Activated T-cell treated with anti-CD3 and anti-CD28 coated beads, Interleukin-2, amount 50 U/mL, for 4 hours (primary cell): ENCODE measurements around the gene DENND1A. TPM values are rescaled to one million over a fixed set of nuclear protein-coding genes. Genes with fewer than 3 reads are reported as not detected.

ENCODE experiments used
- ATAC-seq, 2 donors: fragments of 200-7000 bp; cut with Tn5 transposase; one replicate each; pipeline ENCODE4 v1.10.0; 2021
- DNase-seq: peaks from one replicate; pipeline ENCODE4 v3.0.0-alpha.2; 2020
- H3K27me3 Mint-ChIP-seq: one replicate; pipeline ENCODE4 v1.8.0; 2021; ENCODE audit warnings: low read depth, mixed read lengths
- H3K36me3 Mint-ChIP-seq: one replicate; pipeline ENCODE4 v1.8.0; 2022; ENCODE audit warnings: mixed read lengths; ENCODE audit not compliant: insufficient read depth
- H3K4me1 Mint-ChIP-seq: one replicate; pipeline ENCODE4 v1.8.0; 2021; ENCODE audit warnings: low read depth, mixed read lengths
- H3K4me3 Mint-ChIP-seq: one replicate; pipeline ENCODE4 v1.8.0; 2021; ENCODE audit warnings: mild to moderate bottlenecking, moderate library complexity, mixed read lengths
- H3K9me3 Mint-ChIP-seq: one replicate; pipeline ENCODE4 v1.8.0; 2021; ENCODE audit warnings: mixed read lengths
- total RNA-seq, 3 donors: library from RNA; stranded (reverse); gene quantifications; one replicate each; pipeline ENCODE4 v1.2.1, GENCODE V29; 2021

Gene DENND1A
- total RNA-seq, 3 donors from 2014 or later: 15.5 to 21.7 (median 16.9) TPM

DNA sequence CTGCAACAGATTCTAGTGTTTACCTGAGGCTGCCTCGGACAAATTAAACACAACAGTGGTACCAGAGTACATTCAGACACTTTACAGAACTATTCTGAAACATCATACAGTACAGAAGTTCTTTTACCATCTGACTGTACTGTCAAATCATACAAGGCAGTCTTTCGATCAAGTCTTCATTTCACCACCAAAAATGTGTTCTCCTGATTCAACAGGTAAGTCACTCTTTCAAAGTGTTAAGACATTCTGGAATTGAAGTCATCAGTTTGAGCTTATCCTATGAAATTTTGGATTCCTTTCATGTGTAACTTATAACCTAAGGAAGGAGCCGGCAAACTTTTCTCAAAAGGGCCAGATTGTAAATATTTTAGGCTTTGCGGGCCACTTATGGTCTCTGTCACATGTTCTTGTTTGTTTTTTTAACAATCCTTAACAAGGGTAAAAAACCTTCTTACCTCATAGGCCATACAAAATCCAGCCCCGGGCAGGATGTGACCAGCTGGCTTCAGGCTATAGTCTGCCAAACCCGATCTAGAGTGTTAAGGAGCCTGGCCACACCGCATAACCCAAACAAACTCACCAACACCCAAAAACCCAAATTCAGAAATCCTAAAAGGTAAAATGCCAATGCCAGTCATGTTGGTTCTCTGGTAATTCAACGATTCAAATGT lies 151.6 kb downstream of the DENND1A start:
- peaks cover 5% of the 10 kb centered on the region for H3K36me3 Mint-ChIP-seq
- DNase-seq (no peak), ATAC-seq (no peak)
- no peaks in the 10 kb centered on the region for H3K27me3 Mint-ChIP-seq
- no peak overlapping the region for H3K4me3 Mint-ChIP-seq
- peaks cover 11% of the 10 kb centered on the region for H3K4me1 Mint-ChIP-seq
- H3K9me3 Mint-ChIP-seq: no peaks in the 10 kb centered on the region

DNA sequence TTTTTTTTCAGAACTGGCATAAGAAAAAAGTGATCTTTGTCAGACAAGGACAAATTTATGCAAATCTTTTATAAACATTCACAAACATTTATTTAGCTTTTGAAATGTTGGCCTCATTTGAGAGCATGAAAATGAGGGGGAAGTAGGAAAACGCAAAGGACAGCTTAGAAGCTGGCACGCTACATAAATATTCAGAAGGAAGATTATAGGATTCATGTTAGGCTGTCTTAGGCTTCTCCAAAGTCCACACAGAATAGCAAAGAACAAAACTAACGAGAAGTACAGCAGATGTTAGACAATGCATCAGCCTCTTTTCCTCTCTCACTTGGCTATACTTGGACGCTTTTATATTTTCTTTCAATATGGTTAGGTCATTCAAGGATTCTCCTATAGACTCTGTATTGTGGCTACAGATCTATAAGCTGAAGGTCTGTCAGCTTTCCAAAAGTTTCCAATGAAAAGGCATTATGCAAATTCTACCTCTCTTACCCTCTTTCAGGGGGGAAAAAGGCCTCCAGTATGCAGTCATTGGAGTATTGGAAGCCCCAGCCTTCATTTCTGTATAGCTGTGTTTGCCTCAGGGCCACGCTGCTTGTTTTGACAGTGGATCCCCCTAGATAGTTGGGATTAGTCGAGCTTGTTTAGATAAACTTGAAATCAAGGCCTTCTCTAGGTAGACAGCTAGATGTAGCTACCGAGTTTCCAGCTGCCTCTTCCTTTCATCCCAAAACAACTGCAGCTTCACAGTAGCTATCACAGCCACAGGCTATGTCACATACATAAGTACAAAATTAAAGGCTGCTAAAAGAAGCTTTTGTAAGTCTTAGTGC lies 153.0 kb downstream of the DENND1A start:
- Mint-ChIP-seq H3K4me3 (no peak overlapping the region), H3K9me3 (no peaks in the 10 kb centered on the region), H3K4me1 (peaks cover 11% of the 10 kb centered on the region), H3K36me3 (peaks cover 3% of the 10 kb centered on the region), H3K27me3 (no peaks in the 10 kb centered on the region)
- DNase-seq (no peak), ATAC-seq (no peak)

DNA sequence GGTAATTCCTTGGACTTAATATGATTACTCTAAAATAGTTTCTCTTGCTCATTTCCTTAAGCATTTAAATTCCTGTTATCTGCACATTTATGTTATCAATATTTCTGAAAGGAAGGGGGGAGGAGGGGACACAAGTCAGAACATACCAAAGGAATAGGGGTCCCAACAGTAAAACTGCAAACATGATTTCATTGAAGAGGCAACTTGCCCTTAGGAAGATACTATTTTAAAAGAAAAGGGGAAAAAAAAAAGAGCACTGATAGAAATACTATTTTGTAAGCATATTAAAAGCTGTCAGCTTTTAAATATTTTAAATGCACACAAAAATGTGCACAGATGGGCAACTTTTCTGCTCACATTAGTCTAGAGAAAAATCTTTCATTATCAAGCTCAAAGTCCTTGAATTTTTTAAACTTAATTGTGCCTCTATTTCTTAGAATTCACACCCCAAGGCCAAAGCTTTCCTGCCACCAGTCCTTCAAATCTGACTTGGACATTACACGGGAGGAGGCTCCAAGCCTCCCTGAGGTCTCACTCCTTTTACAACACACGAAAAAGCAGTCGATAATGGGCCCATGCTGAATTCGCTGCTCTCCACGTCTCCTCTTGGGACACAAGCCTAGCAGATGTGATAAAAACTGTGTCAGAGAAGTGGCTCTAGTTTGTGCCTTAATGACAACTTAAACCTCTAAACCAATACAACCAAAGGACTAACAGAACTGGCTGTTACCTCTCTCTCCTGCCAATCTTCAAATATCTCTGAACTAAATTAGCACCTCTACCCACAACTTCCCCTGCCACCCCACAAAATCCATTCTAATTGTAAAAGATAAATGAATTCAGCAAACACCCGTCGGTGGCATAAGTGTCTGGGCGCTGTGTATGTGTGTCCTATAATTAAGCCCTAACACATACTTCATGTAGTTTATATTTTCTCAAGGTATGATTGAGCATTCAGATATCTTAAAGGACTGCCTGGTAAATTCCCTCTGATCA lies 154.3 kb downstream of the DENND1A start:
- Mint-ChIP-seq H3K36me3 (peaks cover 3% of the 10 kb centered on the region), H3K9me3 (no peaks in the 10 kb centered on the region), H3K4me1 (peaks cover 11% of the 10 kb centered on the region), H3K27me3 (no peaks in the 10 kb centered on the region), H3K4me3 (no peak overlapping the region)
- DNase-seq (no peak), ATAC-seq (no peak)

DNA sequence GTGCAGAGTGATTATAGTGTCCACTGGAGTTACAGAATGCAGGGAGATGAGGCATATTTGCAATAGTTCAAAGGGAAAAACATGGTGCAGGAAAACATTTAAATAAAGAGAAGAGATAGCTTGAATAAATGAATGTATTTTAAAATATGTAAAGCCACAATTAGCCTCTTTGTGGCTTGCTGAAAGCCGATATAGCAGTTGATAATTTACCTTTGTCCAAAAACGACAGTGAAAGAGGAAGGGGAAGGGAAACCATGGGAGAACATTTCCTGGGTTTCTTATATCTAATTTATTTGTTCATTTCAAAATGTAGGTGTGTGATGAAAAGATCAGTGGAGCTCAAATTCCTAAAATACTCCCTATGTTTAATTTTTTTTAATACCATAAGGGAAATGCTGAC lies 156.1 kb downstream of the DENND1A start:
- Mint-ChIP-seq H3K4me3 (no peak overlapping the region), H3K36me3 (no peaks in the 10 kb centered on the region), H3K27me3 (no peaks in the 10 kb centered on the region), H3K9me3 (no peaks in the 10 kb centered on the region), H3K4me1 (peaks cover 11% of the 10 kb centered on the region)
- ATAC-seq: no peak
- DNase-seq: no peak

DNA sequence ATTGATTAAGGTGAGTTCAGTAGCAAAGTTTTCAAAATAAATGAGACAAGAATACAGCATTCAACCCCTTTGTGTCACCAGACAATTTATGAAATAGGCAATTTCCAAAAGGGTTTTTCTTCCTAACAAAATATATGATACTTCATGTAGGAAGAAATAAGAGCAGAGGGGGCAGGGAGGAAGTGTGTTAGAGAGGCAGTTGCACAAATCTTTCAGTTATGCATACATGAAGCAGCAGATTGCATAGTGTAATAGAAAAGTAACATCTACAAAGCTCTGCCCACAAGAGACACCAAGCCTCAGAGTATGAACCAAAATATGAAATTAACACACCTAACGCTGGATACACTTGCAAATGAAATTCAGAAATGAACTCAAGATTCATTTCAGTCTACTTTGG lies 157.0 kb downstream of the DENND1A start:
- no peaks in the 10 kb centered on the region for H3K36me3 Mint-ChIP-seq
- ATAC-seq (no peak), DNase-seq (no peak)
- no peaks in the 10 kb centered on the region for H3K27me3 Mint-ChIP-seq
- peaks cover 11% of the 10 kb centered on the region for H3K4me1 Mint-ChIP-seq
- no peaks in the 10 kb centered on the region for H3K9me3 Mint-ChIP-seq
- no peak overlapping the region for H3K4me3 Mint-ChIP-seq

DNA sequence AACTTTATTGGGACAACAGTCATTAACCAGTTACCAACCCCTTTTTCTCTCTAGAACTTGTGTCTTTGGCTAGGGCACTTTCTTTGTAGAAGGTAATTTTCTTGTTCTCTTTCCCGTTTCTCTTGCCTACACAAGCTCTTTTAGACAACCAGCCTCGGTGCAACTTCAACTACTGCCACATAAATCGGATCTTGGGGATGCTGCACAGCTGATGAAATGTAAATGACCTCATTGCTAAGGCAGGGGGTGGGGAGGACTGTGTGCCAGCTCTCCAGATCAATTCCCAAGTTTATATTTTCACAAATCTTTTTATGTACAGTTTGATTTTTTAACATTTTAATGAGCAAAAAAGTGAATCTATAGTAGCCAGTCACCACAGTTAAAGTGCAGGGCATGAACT lies 157.6 kb downstream of the DENND1A start:
- Mint-ChIP-seq H3K27me3 (no peaks in the 10 kb centered on the region), H3K36me3 (no peaks in the 10 kb centered on the region), H3K9me3 (no peaks in the 10 kb centered on the region), H3K4me1 (peaks cover 11% of the 10 kb centered on the region), H3K4me3 (no peak overlapping the region)
- DNase-seq: no peak
- no peak for ATAC-seq

DNA sequence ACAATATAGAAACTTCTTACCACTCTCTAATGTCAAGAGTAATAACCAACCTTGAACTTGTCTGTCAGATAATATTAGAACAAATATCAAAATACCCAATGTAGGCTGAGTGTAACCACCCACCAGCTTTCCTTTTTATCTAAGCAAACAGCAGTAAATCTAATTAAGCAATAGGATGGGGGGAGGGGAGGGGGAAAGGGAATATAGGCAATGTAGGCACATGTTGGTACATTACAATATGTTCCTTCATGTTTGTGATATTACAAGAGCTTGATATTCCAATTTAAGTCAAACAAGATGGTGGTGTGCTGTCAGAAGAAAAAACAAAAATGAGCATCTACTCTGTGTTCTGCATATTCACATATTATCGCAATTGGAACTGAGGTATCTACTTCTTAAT lies 158.2 kb downstream of the DENND1A start:
- Mint-ChIP-seq H3K36me3 (no peaks in the 10 kb centered on the region), H3K9me3 (no peaks in the 10 kb centered on the region), H3K27me3 (no peaks in the 10 kb centered on the region), H3K4me3 (no peak overlapping the region), H3K4me1 (peaks cover 11% of the 10 kb centered on the region)
- DNase-seq: no peak
- no peak for ATAC-seq

DNA sequence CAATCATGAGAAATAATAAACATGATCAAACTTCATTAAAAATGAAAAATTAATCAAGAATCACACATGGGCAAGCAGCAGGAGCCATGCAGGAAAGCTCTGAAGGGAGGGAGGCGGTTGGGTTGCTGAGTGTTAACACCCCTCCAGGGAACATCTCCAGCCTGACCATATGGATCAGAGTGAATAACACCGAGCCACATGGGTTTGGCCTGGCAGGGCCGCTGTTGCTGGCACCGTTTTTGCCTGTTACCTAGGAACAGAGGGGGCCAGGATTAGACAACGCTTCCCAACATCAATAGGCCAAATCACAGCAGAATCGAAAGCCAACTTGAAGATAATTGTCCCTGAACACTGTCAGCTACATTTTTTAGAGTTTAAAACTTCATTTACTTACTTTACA lies 160.2 kb downstream of the DENND1A start:
- no peak for DNase-seq
- ATAC-seq: no peak
- H3K27me3 Mint-ChIP-seq: no peaks in the 10 kb centered on the region
- peaks cover 5% of the 10 kb centered on the region for H3K36me3 Mint-ChIP-seq
- no peak overlapping the region for H3K4me3 Mint-ChIP-seq
- H3K9me3 Mint-ChIP-seq: no peaks in the 10 kb centered on the region
- no peaks in the 10 kb centered on the region for H3K4me1 Mint-ChIP-seq

DNA sequence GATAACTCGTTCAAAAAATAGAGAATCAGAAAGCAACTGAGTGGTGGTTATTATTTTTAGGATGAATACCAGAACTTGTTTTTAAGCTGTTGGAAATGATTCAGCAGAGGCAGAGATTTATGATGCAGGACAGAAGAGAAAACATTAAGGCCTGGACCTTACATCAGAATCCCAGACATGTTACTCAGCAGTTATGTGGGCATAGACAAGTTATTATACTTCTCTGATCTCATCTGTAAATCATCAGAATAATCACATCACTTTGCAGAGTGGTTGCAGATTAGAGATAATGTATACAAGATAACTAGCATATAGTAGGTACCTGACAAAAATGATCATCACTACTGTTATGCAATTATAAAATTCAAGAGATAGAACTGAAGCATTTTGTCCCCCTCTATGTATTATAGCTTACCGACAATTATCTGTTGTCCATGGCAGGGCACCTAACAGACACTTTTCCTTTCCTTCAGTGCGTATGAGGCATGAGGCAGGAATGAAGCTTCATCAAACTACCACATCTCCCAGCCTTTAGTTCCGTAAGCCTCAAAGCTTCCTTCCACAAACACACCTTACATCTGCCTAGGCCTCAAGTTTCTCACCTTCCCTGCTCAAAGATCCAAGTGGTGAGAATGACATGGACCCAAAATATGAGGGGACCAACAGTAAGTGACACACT lies 165.9 kb downstream of the DENND1A start:
- Mint-ChIP-seq H3K4me3 (no peak overlapping the region), H3K27me3 (no peaks in the 10 kb centered on the region), H3K4me1 (no peaks in the 10 kb centered on the region), H3K9me3 (no peaks in the 10 kb centered on the region), H3K36me3 (peaks cover 12% of the 10 kb centered on the region)
- DNase-seq: no peak
- ATAC-seq: no peak

DNA sequence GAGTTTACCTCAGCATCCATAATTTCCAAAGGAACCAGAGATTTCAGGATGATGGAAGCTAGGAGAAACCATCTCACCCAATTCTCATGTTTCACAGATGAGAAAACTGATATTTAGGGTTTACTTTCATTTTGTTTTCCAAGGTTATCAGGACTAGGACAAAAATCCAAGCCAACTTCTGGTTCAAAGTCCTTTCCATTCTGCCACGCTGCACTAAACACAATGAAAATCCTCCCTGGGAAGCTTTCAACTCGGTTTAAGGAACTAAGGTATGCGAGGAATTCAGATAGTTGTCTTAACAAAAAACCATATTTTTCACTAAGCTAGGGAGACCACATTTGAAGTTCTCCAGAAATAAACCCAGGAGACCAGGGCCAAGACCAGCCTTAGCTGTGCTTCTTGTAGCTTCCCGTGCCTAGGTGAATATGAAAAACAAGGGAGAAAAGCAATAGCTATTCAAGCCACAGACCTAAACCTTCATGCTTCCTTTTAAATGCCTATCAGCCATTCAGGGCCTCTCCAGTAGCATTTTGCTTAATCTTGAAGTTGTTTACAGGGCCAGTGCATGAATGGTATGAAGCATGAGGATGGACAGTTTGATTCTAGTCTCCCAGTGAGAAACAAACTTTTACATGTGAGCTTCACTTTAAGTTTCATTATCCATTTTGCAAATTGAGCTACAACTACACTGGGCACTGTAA lies 167.9 kb downstream of the DENND1A start:
- no peak for ATAC-seq
- Mint-ChIP-seq H3K27me3 (no peaks in the 10 kb centered on the region), H3K4me3 (no peak overlapping the region), H3K9me3 (no peaks in the 10 kb centered on the region), H3K4me1 (no peaks in the 10 kb centered on the region), H3K36me3 (peaks cover 18% of the 10 kb centered on the region)
- no peak for DNase-seq

DNA sequence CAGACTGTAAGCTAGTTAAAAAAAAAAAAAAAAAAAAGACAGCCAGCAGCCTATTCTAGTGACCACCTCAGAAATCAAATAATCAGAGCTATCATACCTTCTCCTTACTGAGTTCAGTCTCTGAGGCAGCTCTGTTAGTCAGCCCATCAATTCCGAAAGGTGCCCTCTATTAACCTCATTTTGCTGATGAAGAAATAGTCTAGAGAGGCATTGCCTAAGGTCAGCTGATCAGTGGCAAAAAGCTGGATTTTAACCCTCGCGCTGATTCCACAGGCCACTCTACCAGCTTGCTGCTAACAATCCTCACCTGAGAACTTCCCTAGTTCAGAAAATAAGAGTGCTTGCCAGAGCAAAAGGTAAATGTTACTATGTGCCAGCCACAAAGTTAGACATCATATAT lies 172.0 kb downstream of the DENND1A start:
- Mint-ChIP-seq H3K36me3 (peaks cover 24% of the 10 kb centered on the region), H3K9me3 (no peaks in the 10 kb centered on the region), H3K27me3 (no peaks in the 10 kb centered on the region), H3K4me1 (no peaks in the 10 kb centered on the region), H3K4me3 (no peak overlapping the region)
- ATAC-seq (no peak), DNase-seq (no peak)

DNA sequence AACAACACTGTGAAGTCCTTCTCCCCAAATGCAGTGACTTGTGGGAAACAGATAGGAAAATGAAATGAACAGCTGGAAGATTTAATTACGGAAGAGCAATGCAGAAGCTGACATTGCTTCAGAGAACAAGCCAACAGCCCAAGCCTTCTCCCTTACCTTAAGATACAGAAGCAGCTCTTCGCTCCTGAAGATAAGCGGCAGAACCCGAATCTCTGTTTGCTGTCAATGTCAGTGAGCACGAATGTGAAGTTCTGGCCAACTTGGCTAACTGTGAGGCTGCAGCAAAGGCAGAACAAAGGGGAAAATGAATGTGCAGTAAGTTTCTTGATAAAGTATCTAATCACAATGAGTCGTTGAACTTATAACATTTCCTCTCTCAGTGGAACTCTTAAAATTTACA lies 172.4 kb downstream of the DENND1A start:
- DNase-seq (no peak), ATAC-seq (no peak)
- no peaks in the 10 kb centered on the region for H3K4me1 Mint-ChIP-seq
- H3K4me3 Mint-ChIP-seq: no peak overlapping the region
- H3K27me3 Mint-ChIP-seq: no peaks in the 10 kb centered on the region
- no peaks in the 10 kb centered on the region for H3K9me3 Mint-ChIP-seq
- peaks cover 26% of the 10 kb centered on the region for H3K36me3 Mint-ChIP-seq

DNA sequence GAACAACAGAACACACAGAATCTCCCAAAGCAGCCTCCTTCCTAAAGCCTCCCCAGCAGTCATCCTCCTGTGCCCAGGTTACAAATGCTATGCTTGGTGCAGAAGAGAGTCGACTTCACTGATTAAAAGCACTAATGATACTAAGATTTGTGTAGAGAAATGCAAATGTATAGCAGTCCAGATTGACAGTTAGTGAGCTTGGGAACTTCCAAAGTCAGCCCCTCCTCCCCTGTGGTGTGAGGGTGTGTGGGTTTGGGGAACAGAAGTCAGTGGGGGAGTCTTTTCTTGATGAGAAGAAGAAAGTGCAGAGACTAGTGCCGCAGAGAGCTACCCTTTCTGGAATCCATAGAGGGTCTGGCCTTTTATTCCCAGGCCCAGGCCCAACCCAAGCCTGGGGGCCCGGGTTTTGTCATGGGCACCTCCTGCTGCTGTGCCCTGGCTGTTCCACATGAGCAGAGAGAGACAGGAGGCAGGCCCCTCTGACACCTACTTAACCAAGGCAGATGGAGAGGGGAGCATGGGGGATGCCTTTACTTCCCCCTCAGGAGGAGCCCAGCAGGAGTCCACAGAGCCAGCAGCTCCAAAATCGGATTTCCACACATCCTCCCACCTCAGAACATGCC lies 173.3 kb downstream of the DENND1A start:
- ATAC-seq: no peak
- peaks cover 29% of the 10 kb centered on the region for H3K36me3 Mint-ChIP-seq
- no peak overlapping the region for H3K4me3 Mint-ChIP-seq

More for the DNA sequence above, 173.3 kb downstream of the DENND1A start:
- DNase-seq: no peak
- H3K27me3 Mint-ChIP-seq: no peaks in the 10 kb centered on the region
- H3K9me3 Mint-ChIP-seq: no peaks in the 10 kb centered on the region
- no peaks in the 10 kb centered on the region for H3K4me1 Mint-ChIP-seq
